Effector memory CD8-positive, alpha-beta T cell (primary cell): ENCODE measurements around the gene FYN.
"Not testable (repeated sequence)": the region's sequence is repeated elsewhere in the genome, so short reads cannot be mapped to it uniquely, and the experiment has no call there.

Source experiments
- ATAC-seq: fragments of 150-1000 bp; cut with Tn5 transposase; replicated peaks from 2 replicates; pipeline ENCODE4 v1.10.0; 2021; ENCODE audit warnings: mild to moderate bottlenecking, moderate library complexity
- DNase-seq, 3 experiments: peaks; one replicate each; pipeline ENCODE4 v3.0.0; 2021
- H3K27ac Mint-ChIP-seq, 2 donors: one replicate each; pipeline ENCODE4 v1.8.0; 2022; ENCODE audit warnings: mild to moderate bottlenecking in 2 of 2, mixed read lengths in 2 of 2, moderate library complexity in 2 of 2
- H3K27me3 Mint-ChIP-seq, 2 donors: one replicate each; pipeline ENCODE4 v1.8.0; 2022; ENCODE audit warnings: mixed read lengths in 2 of 2
- H3K36me3 Mint-ChIP-seq: one replicate; pipeline ENCODE4 v1.8.0; 2022; ENCODE audit warnings: mild to moderate bottlenecking, moderate library complexity, mixed read lengths; ENCODE audit not compliant: insufficient read depth
- H3K4me1 Mint-ChIP-seq, 2 donors: one replicate each; pipeline ENCODE4 v1.8.0; 2022; ENCODE audit warnings: low read depth in 2 of 2, mixed read lengths in 2 of 2
- H3K4me3 Mint-ChIP-seq, 2 donors: one replicate each; pipeline ENCODE4 v1.8.0; 2022; ENCODE audit warnings: mild to moderate bottlenecking in 2 of 2, mixed read lengths in 2 of 2, moderate library complexity in 2 of 2
- H3K9me3 Mint-ChIP-seq, 2 donors: one replicate each; pipeline ENCODE4 v1.8.0; 2022; ENCODE audit warnings: mixed read lengths in 2 of 2

Gene FYN

GRCh38 chr6:111788379-111789276, 84.6 kb downstream of the FYN start:
- DNase-seq, result no peak
- Mint-ChIP-seq H3K27ac (no peak overlapping the region), H3K4me3 (no peak overlapping the region), H3K9me3 (no peaks in the 10 kb centered on the region), H3K4me1 (peaks cover 52 to 62% of the 10 kb centered on the region in 2 donors), H3K27me3 (no peaks in the 10 kb centered on the region), H3K36me3 (peaks cover 6% of the 10 kb centered on the region)
- no peak for ATAC-seq

GRCh38 chr6:111786151-111786550, 87.1 kb downstream of the FYN start:
- not testable (repeated sequence) for H3K9me3 Mint-ChIP-seq, DNase-seq
- peak overlapping the region in 1 of 2 donors; percentile 11 for H3K4me3 Mint-ChIP-seq

GRCh38 chr6:111784433-111784832, 88.8 kb downstream of the FYN start:
- Mint-ChIP-seq H3K27ac (peak overlapping the region; percentile 66 to 99), H3K36me3 (peaks cover 12% of the 10 kb centered on the region), H3K9me3 (no peaks in the 10 kb centered on the region), H3K4me3 (peak overlapping the region in 1 of 2 donors; percentile 23), H3K27me3 (no peaks in the 10 kb centered on the region), H3K4me1 (peaks cover 56 to 68% of the 10 kb centered on the region in 2 donors)
- DNase-seq (no peak), ATAC-seq (no peak)

More at GRCh38 chr6:111786151-111786550, 87.1 kb downstream of the FYN start:
- H3K4me1 Mint-ChIP-seq, result peaks cover 53 to 63% of the 10 kb centered on the region in 2 donors
- not testable (repeated sequence) for H3K36me3 Mint-ChIP-seq, H3K27me3 Mint-ChIP-seq, ATAC-seq
- H3K27ac Mint-ChIP-seq, result peak overlapping the region in 1 of 2 donors; percentile 99

GRCh38 chr6:111782887-111783466, 90.3 kb downstream of the FYN start:
- DNase-seq (no peak), ATAC-seq (no peak)
- Mint-ChIP-seq H3K36me3 (peaks cover 17% of the 10 kb centered on the region), H3K4me3 (peak overlapping the region in 1 of 2 donors; percentile 18), H3K27me3 (no peaks in the 10 kb centered on the region), H3K9me3 (no peaks in the 10 kb centered on the region), H3K27ac (peak overlapping the region; percentile 66 to 99), H3K4me1 (peaks cover 67 to 83% of the 10 kb centered on the region in 2 donors)

- DNase-seq, result no peak
- Mint-ChIP-seq H3K36me3 (peaks cover 23% of the 10 kb centered on the region), H3K27ac (peak overlapping the region; percentile 66 to 99), H3K27me3 (no peaks in the 10 kb centered on the region), H3K9me3 (no peaks in the 10 kb centered on the region), H3K4me3 (peak overlapping the region in 1 of 2 donors; percentile 72), H3K4me1 (peaks cover 73 to 89% of the 10 kb centered on the region in 2 donors)
- no peak for ATAC-seq
Measured at GRCh38 chr6:111782192-111782809, 91.0 kb downstream of the FYN start.

GRCh38 chr6:111781041-111781708, 92.1 kb downstream of the FYN start:
- peak overlapping the region; percentile 87 to 99 for H3K27ac Mint-ChIP-seq
- peaks cover 75 to 91% of the 10 kb centered on the region in 2 donors for H3K4me1 Mint-ChIP-seq
- H3K27me3 Mint-ChIP-seq, result no peaks in the 10 kb centered on the region
- peak overlapping the region; percentile 65 to 72 for H3K4me3 Mint-ChIP-seq
- no peak for DNase-seq
- H3K36me3 Mint-ChIP-seq, result peaks cover 29% of the 10 kb centered on the region
- no peak for ATAC-seq
- H3K9me3 Mint-ChIP-seq, result no peaks in the 10 kb centered on the region

GRCh38 chr6:111780393-111780792, 92.9 kb downstream of the FYN start:
- Mint-ChIP-seq H3K9me3 (no peaks in the 10 kb centered on the region), H3K27me3 (no peaks in the 10 kb centered on the region), H3K4me1 (peaks cover 81 to 94% of the 10 kb centered on the region in 2 donors), H3K36me3 (peaks cover 36% of the 10 kb centered on the region), H3K27ac (peak overlapping the region; percentile 87 to 99), H3K4me3 (peak overlapping the region; percentile 65 to 72)
- DNase-seq (no peak), ATAC-seq (peak; percentile 20)

- Mint-ChIP-seq H3K4me1 (peaks cover 81 to 94% of the 10 kb centered on the region in 2 donors), H3K9me3 (no peaks in the 10 kb centered on the region), H3K27ac (peak overlapping the region; percentile 87 to 99), H3K4me3 (peak overlapping the region; percentile 65 to 72), H3K27me3 (no peaks in the 10 kb centered on the region), H3K36me3 (peaks cover 42% of the 10 kb centered on the region)
- no peak for ATAC-seq
- no peak for DNase-seq
Measured at GRCh38 chr6:111779660-111780059, 93.6 kb downstream of the FYN start.

GRCh38 chr6:111779031-111779430, 94.2 kb downstream of the FYN start:
- peaks cover 42% of the 10 kb centered on the region for H3K36me3 Mint-ChIP-seq
- ATAC-seq (no peak), DNase-seq (no peak)
- H3K9me3 Mint-ChIP-seq, result no peaks in the 10 kb centered on the region
- H3K4me1 Mint-ChIP-seq, result peaks cover 80 to 94% of the 10 kb centered on the region in 2 donors
- peak overlapping the region; percentile 87 to 99 for H3K27ac Mint-ChIP-seq
- H3K27me3 Mint-ChIP-seq, result no peaks in the 10 kb centered on the region
- peak overlapping the region; percentile 72 to 76 for H3K4me3 Mint-ChIP-seq

GRCh38 chr6:111777357-111777756, 95.9 kb downstream of the FYN start:
- Mint-ChIP-seq H3K9me3 (no peaks in the 10 kb centered on the region), H3K36me3 (peaks cover 42% of the 10 kb centered on the region), H3K27me3 (no peaks in the 10 kb centered on the region), H3K4me3 (peak overlapping the region; percentile 72 to 76), H3K4me1 (peaks cover 69 to 85% of the 10 kb centered on the region in 2 donors), H3K27ac (peak overlapping the region; percentile 87 to 99)
- DNase-seq (peak; percentile 33 to 53 (median 39)), ATAC-seq (peak; percentile 79)

GRCh38 chr6:111776236-111777221, 96.7 kb downstream of the FYN start:
- Mint-ChIP-seq H3K4me3 (peak overlapping the region; percentile 72 to 76), H3K9me3 (no peaks in the 10 kb centered on the region), H3K27me3 (no peaks in the 10 kb centered on the region), H3K4me1 (peaks cover 72 to 87% of the 10 kb centered on the region in 2 donors), H3K27ac (peak overlapping the region; percentile 87 to 99), H3K36me3 (peaks cover 42% of the 10 kb centered on the region)
- DNase-seq (no peak), ATAC-seq (peak; percentile 35)
